GM12874 (cell line): Measurements from ENCODE around the gene CD7.

Experiments used
- TF ChIP-seq, protein P1 (sequence below): IDR thresholded peaks from 2 replicates; pipeline ENCODE4 v1.5.1; 2011; ENCODE audit warnings: low read depth, mild to moderate bottlenecking, control low read depth, low read length, moderate library complexity; ENCODE audit not compliant: insufficient read depth

The CD7 gene

DNA sequence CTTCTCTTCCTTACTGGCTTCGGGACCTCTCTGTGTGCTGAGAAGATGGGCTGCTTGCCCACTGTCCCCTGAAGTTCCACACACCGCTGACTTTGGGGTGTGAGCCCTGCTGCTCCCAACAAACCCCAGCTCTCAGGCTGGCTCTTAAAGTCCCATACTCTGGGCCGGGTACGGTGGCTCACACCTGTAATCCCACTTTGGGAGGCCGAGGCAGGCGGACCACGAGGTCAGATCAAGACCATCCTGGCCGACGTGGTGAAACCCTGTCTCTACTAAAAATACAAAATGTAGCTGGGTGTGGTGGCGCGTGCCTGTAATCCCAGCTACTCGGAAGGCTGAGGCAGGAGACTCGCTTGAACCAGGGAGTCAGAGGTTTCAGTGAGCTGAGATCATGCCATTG lies 17.2 kb downstream of the CD7 start:
- TF ChIP-seq, protein P1, sequence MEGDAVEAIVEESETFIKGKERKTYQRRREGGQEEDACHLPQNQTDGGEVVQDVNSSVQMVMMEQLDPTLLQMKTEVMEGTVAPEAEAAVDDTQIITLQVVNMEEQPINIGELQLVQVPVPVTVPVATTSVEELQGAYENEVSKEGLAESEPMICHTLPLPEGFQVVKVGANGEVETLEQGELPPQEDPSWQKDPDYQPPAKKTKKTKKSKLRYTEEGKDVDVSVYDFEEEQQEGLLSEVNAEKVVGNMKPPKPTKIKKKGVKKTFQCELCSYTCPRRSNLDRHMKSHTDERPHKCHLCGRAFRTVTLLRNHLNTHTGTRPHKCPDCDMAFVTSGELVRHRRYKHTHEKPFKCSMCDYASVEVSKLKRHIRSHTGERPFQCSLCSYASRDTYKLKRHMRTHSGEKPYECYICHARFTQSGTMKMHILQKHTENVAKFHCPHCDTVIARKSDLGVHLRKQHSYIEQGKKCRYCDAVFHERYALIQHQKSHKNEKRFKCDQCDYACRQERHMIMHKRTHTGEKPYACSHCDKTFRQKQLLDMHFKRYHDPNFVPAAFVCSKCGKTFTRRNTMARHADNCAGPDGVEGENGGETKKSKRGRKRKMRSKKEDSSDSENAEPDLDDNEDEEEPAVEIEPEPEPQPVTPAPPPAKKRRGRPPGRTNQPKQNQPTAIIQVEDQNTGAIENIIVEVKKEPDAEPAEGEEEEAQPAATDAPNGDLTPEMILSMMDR, result no peak

DNA sequence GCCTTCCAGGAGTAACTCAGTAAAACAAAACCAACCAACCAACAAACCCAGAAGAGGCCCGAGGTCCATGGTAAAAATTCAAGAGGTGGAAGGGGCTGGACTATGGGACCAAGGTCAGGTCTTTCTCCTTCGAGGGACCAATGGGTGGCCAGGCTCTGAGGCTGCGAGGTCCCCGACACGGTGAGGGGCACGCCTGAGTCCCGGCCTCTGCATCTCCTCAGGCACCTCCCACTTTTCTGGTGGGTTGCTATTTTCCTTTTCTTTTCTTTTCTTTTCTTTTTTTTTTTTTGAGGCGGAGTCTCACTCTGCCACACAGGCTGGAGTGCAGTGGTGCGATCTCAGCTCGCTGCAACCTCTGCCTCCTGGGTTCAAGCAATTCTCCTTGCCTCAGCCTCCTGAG lies 18.0 kb downstream of the CD7 start:
- TF ChIP-seq, protein P1, result no peak

DNA sequence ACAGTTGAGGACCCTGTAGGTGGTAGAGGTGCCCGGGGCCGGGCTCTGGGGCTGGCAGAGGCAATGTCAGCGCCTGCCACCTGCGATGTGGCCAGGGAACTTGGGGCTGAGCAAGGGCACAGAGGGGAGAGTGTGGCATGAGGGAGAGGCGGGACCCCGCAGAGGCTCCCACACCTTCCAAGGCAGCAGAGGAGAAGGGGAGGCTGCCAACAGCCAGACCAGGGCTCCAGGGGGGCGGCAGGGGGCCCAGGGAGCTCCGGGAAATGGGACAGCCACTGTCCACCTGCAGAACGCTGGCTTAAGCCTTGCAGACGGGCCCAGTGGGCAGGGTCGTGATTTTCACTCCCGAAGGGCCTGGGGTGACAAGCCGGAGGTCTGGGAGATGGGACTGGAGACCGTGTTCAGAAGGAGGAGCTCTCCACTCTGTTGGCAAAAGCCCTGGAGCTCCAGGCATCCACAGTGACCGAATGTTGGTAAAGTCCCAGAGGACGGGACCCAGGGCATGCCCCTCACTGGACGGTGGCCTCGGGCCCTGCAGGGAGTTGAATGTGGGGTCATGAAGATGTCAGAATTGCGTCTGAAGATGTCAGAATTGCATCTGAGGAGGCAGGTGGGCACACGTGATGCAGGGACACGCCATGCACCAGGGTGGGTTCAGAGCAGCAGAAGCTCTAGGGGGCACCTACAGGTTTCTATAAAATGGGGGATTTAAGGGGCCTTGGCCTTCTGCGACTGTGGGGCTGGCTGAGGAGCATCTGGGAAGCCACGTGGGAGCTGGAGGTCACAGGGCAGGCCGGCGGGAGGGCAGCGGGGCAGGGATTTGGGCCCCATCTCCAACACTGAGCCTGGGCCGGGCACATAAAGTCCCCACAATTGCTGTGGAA lies 18.6 kb downstream of the CD7 start:
- TF ChIP-seq, protein P1, result no peak

DNA sequence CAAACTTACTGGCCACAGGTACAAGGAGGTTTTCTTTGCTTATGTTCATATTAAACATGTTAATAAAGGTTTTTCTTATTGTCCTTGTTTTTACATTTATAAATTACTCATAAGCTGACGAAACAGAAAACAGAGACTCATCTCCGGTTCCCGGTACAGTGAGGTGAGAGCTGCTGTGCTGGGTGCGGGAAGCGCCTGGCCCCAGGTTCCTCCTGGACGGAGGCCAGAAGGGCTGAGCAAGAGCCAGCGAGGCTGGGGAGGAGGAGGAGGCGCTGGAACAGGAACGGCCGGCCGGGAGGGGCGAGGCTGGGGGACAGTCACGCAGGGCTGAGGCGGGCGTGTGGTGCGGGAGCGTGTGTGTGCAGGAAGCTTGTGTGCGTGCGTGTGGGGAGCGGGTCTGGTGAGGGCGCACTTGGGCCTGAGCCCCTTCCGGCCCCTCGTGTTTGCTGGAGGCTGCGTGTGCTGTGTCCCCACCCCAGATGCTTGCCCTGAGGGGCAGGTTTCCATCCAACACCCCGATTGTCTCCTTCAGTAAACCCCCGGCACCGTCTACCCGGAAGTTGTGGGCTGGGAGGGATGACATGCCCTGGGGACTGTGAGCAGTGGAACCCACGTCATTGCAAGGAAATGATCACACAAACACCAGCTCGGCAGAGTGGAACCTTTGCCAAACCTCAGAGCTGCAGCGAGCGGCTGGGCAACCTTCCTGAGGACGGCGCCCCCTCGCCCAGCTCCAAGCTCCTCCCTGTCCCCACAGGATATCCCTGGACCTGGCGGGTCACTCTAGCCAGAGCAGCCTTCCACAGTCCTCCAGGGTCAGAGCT lies 19.5 kb downstream of the CD7 start:
- TF ChIP-seq, protein P1, result no peak

DNA sequence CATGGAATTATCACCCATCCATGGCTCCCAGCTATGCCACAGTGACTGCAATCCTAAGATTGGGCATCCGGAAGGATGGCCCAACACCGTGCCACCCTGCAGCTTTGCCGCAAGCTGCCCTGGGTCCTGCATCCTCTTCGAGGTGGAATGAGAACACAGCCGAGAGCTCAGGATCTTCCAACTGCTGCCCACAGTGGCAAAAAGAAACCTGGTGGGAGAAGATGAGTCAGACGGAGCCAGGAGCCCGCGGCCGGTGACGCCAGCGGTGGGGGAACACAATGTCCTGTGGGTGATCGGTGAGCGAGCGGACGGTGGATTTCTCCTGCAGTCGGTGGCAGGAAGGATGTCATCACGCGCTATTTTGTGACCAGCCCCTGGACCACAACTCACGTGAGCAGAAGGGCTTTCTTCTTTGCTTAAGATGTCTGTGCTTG lies 20.1 kb downstream of the CD7 start:
- TF ChIP-seq, protein P1, result no peak

DNA sequence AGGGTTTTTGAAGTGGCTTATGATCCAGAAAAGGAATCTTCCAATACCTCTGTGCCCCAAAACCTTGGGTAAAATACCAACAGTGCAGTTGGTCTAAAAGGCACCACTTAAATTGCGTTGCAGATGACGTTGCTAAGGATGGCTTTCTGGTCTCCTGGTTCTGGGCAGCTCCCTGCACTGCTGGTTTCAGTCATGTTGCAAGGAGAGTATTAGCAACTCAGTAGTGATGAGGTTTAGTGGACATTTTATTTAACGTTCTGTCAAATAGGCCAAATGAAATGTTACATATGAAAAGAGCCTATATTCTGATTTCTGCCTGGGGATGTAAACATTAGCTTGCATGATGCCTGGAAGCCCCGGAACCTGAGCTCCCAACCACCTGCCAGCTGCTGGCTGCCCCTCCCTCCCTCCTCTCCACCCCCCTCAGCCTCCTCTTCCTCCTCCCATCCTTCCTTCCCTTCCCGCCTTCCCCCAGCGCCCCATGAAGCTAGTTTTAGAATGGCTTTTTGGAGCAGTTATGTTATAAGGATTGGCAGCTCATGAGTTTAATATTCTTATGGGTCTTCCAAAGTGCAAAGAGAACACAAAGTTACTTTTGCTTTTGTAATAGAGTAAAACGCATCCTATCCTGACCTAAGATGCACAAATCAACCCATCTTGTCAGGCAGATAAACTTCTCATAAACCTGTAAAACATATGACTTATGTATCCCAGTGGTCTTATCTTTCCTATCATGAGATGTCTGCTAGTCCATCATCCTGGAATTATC lies 20.7 kb downstream of the CD7 start:
- TF ChIP-seq, protein P1, result no peak

DNA sequence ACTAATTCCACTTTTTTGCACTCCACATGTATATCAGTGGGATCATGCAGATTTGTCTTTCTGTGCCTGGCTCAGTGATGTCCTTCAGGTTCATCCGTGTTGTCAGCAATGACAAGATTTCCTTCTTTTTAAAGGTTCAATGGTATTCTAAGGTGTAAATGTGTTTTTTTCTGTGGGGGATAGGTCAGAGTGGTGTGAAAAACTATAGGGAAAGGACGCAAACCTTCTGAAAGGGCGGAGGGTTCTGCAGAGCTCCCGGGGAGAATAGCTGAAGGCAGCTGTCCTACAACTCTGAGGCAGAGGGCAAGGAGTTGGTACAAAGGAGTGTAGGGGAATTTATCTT lies 22.0 kb downstream of the CD7 start:
- TF ChIP-seq, protein P1, result no peak
